HG03354 (cell line): ENCODE measurements around the gene RELT.

ENCODE experiments used
- ATAC-seq: cut with Tn5 transposase; IDR thresholded peaks from one replicate; pipeline ENCODE4 v1.9.1; 2021; ENCODE audit warnings: mild to moderate bottlenecking; ENCODE audit not compliant: unreplicated experiment, poor library complexity, severe bottlenecking

Gene RELT

GRCh38 chr11:73388265-73389133, 12.3 kb downstream of the RELT start:
- ATAC-seq, result no peak

DNA sequence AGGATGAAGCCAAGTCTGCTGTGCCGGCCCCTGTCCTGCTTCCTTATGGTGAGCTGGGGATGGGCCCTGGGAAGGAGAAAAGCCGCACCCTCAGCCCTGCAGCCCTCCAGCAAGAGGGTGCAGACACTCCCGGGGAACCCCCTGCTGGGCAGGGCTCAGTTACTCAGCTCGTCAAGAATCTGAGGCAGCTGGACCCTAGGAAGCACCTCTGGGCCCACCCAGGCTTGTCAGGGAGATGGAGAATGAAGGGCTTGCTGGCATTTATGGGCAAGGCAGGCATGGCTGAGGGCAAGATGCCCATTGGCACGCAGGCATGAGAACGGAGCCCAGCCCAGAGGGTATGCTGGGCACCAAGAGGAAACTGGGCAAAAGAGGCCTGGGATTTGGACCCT, 12.9 kb downstream of the RELT start:
- ATAC-seq, result no peak

GRCh38 chr11:73389916-73390315, 13.7 kb downstream of the RELT start:
- ATAC-seq, result no peak

DNA sequence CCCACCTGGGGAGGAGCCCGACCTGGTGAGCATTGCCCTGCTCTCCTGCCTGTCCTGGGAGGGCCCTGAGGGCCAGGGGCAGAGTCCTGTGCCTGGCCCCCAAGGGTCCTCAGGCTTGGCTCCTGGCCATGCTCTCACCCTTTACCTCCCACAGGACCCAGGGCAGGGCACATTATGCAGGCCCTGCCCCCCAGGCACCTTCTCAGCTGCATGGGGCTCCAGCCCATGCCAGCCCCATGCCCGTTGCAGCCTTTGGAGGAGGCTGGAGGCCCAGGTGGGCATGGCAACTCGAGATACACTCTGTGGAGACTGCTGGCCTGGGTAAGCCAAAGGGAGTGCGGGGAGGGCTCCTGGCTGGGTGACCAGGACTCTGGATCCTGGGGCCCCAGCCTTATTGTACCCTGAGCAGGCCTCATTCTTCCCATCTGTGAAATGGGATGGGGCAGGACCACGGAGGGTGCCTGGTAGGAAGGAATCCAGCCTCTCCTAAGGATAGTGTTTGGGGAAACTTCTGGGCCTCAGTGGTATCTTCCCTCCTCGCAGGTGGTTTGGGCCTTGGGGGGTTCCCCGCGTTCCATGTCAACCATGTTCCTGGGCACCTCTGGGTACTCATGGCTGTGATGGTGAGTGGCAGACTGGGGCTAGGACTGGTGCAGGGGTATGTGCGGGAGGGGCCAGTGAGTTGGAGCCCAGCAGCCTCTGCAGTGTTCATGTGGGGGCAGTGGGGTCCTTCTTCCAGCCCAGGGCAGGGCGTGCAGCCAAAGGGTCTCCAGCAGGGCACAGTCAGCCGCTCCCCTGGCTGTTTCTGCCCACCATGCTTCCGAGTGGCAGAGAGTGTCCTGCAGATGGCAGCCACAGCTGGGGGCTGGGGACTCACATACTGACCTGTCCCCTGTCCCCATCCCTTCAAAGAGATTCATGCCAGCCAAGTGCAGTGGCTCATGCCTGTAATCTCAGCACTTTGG, 14.7 kb downstream of the RELT start:
- no peak for ATAC-seq

DNA sequence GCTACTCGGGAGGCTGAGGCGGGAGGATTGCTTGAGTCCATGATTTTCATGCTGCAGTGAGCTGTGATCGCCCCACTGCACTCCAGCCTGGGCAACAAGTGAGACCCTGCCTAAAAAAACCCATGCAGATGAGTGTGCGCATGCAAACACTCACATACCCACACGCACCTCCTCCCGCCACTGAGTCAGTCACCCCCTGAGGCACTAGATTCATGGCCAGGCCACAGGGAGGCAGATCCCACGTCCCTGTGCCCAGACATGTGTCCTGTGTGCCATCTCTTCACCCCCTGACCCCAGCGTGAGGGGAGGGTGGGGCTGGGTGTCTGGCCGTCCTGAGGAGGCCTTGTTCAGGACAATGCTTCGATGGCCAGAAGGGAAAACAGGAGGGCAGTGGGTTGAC, 15.5 kb downstream of the RELT start:
- ATAC-seq, result no peak

DNA sequence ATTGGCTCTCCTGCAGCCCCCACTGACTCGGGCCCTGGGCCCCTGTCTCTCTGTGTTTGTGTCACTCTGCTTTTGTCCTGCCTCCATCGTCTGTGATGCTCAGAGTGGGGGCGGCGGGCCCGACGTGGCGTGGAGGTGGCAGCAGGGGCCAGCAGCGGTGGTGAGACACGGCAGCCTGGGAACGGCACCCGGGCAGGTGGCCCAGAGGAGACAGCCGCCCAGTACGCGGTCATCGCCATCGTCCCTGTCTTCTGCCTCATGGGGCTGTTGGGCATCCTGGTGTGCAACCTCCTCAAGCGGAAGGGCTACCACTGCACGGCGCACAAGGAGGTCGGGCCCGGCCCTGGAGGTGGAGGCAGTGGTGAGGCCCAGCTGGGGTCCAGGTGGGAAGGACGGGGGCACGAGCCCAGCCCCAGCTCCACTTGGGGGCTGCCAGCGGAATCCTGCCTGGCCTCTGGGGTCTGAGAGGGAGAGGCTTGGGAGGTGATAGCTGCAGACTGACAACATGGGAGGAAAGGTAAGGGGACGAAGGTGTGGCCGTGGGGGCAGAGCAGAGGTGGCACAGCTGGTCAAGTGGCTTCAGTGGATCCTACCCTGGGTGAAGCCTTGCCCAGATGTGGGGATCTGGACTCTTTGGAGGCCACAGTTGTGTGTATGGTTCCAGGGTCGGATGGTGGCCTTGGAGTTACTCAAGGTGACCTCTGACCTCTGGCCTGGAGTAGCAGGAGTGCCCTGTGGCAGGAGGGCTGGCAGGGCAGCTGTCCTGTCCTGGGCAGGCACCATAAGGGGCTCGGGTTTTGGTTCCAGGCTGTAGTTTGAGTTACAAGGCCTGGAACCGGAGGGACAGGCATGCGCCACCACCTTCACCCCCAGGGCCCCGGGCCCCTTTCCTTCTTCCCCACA, 16.2 kb downstream of the RELT start:
- ATAC-seq, result no peak

DNA sequence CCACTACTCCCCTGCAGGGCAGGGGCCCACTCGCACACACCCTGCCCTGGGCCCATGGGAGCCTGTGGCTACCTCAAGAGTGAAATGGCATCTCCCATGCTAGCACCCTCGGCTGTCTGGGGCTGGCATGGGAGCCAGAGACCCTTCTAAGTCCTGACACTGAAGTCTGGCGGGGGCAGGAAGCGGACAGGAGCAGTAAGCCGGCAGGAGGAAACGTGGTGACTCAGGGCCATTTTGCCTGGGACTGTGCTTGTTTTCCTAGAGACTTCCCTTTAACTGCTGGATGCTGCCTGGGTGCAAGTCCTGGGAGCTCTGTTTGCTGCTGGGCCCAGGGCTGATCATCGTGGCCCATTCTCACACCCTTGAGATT, 16.8 kb downstream of the RELT start:
- no peak for ATAC-seq

GRCh38 chr11:73393479-73394415, 17.5 kb downstream of the RELT start:
- ATAC-seq, result peak; percentile 54

- no peak for ATAC-seq
Measured at GRCh38 chr11:73394416-73395296, 18.5 kb downstream of the RELT start.

GRCh38 chr11:73395297-73396208, 19.4 kb downstream of the RELT start:
- ATAC-seq, result no peak

- no peak for ATAC-seq
Measured at GRCh38 chr11:73396251-73396930, 20.2 kb downstream of the RELT start.

GRCh38 chr11:73396985-73397384, 20.8 kb downstream of the RELT start:
- ATAC-seq, result no peak

GRCh38 chr11:73397468-73398131, 21.4 kb downstream of the RELT start:
- no peak for ATAC-seq

GRCh38 chr11:73398132-73398526, 21.9 kb downstream of the RELT start:
- no peak for ATAC-seq

- ATAC-seq, result no peak
Measured at GRCh38 chr11:73398721-73399120, 22.5 kb downstream of the RELT start.

DNA sequence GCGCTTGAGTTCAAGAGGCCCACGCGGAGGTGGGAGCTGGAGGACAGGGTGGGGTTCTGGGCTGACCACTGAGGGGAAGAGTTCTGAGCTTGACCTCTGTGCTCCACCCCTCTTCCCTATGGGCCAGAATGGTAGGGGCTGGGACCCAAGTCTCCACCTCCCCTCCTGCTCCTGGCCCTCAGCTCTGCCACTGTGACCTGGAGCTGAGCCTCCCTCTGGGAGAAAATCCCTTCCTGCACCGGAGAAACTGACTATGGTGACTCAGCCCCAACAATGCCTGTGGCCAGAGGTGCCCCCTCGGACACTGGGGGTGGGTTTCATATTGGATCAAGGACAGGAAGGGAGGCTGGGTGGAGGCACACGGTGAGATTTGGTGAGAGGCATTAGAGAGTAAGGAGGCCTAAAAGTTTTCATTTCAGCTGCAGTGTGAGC, 23.0 kb downstream of the RELT start:
- ATAC-seq, result no peak
